Smooth muscle cell (in vitro differentiated cells): ENCODE results near the gene IQCM. TPM values are rescaled to one million over a fixed set of nuclear protein-coding genes. Genes with fewer than 3 reads are reported as not detected.

ENCODE experiments used
- DNase-seq: peaks from one replicate; lab custom pipeline; 2025; ENCODE audit not compliant: unreplicated experiment; lab: John Stamatoyannopoulos, UW
- H2AFZ ChIP-seq: fragments of 200-600 bp; sonication (generic); 2 replicates; pipeline ENCODE4 v1.6.0; 2016; ENCODE audit warnings: antibody characterized with exemption, low read depth, mild to moderate bottlenecking
- H3F3A ChIP-seq: fragments of 200-600 bp; sonication (generic); 2 replicates; pipeline ENCODE4 v1.6.0; 2017; ENCODE audit warnings: antibody characterized with exemption, low read depth
- H3K27ac ChIP-seq: fragments of 200-600 bp; sonication (generic); 2 replicates; pipeline ENCODE4 v1.5.1; 2016; ENCODE audit warnings: low read depth, mild to moderate bottlenecking
- H3K27me3 ChIP-seq: fragments of 200-600 bp; sonication (generic); 2 replicates; pipeline ENCODE4 v1.6.1; 2016; ENCODE audit warnings: low read depth, mild to moderate bottlenecking
- H3K36me3 ChIP-seq: fragments of 200-600 bp; sonication (generic); 2 replicates; pipeline ENCODE4 v1.5.1; 2016; ENCODE audit warnings: low read depth
- H3K4me1 ChIP-seq: fragments of 200-600 bp; sonication (generic); 2 replicates; pipeline ENCODE4 v1.5.1; 2016; ENCODE audit warnings: low read depth
- H3K4me2 ChIP-seq: fragments of 200-600 bp; sonication (generic); 2 replicates; pipeline ENCODE4 v1.6.0; 2016; ENCODE audit warnings: mild to moderate bottlenecking
- H3K4me3 ChIP-seq: fragments of 200-600 bp; sonication (generic); 2 replicates; pipeline ENCODE4 v1.5.1; 2016; ENCODE audit warnings: mild to moderate bottlenecking
- H3K79me2 ChIP-seq: fragments of 200-600 bp; sonication (generic); 2 replicates; pipeline ENCODE4 v1.6.0; 2016; ENCODE audit warnings: low read depth, mild to moderate bottlenecking
- H3K9ac ChIP-seq: fragments of 200-600 bp; sonication (generic); 2 replicates; pipeline ENCODE4 v1.6.0; 2016; ENCODE audit warnings: low read depth
- H3K9me3 ChIP-seq: fragments of 200-600 bp; sonication (generic); replicated peaks from 2 replicates; pipeline ENCODE4 v1.5.1; 2016; ENCODE audit warnings: low read depth
- H4K20me1 ChIP-seq: fragments of 200-600 bp; sonication (generic); 2 replicates; pipeline ENCODE4 v1.6.0; 2016; ENCODE audit warnings: low read depth
- WGBS: methylation state at CpG from one replicate; pipeline ENCODE4 v1.1.7; 2016; ENCODE audit warnings: low lambda C conversion rate; 5-methylcytosine and 5-hydroxymethylcytosine counted together
- polyA plus RNA-seq: library from polyadenylated mRNA; unstranded; fragments of >200 nt; fragmentation: Nextera tagmentation; extraction: Ambion mirVana; gene quantifications from 2 replicates; pipeline ENCODE4 v1.2.1, GENCODE V29; 2016
- total RNA-seq: library from RNA; depleted of rRNA; stranded (reverse); fragments of >200 nt; gene quantifications from 2 replicates; pipeline ENCODE4 v1.2.3, GENCODE V29; 2014
- TF ChIP-seq, protein P1 (sequence below): fragments of 200-600 bp; sonication (generic); IDR thresholded peaks from 2 replicates; pipeline ENCODE4 v1.5.1; 2017; ENCODE audit warnings: borderline replicate concordance, mild to moderate bottlenecking, antibody characterized with exemption; ENCODE audit not compliant: insufficient read depth, poor library complexity, severe bottlenecking

The IQCM gene
- total and polyA plus RNA-seq, 2 experiments from 2014 or later: not detected

DNA sequence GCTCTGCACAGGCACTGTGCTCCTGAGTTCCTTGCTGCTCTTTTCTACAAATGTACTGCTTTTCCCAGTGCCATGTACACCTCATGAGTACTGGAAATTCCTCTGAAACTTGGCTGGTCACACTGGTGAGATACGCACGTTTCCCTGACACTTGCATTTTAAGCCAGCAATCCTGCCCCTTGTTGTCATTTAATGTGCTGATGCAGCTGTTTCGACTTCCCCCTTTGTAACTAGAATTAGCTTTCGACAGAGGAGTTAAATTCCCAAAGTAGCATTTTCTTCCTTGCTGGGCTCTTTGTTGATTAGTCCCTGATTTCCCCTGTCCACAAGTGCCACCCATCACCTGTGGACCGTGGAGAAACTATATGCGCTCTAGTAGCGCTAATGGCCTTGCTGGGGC, 77.5 kb downstream of the IQCM start:
- H4K20me1 ChIP-seq: no peaks in the 10 kb centered on the region
- no peaks in the 10 kb centered on the region for H3K27me3 ChIP-seq
- no peak overlapping the region for H2AFZ ChIP-seq
- TF ChIP-seq, protein P1, sequence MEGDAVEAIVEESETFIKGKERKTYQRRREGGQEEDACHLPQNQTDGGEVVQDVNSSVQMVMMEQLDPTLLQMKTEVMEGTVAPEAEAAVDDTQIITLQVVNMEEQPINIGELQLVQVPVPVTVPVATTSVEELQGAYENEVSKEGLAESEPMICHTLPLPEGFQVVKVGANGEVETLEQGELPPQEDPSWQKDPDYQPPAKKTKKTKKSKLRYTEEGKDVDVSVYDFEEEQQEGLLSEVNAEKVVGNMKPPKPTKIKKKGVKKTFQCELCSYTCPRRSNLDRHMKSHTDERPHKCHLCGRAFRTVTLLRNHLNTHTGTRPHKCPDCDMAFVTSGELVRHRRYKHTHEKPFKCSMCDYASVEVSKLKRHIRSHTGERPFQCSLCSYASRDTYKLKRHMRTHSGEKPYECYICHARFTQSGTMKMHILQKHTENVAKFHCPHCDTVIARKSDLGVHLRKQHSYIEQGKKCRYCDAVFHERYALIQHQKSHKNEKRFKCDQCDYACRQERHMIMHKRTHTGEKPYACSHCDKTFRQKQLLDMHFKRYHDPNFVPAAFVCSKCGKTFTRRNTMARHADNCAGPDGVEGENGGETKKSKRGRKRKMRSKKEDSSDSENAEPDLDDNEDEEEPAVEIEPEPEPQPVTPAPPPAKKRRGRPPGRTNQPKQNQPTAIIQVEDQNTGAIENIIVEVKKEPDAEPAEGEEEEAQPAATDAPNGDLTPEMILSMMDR: no peak
- no peak overlapping the region for H3K4me3 ChIP-seq
- DNase-seq: no peak
- no peaks in the 10 kb centered on the region for H3F3A ChIP-seq
- no peaks in the 10 kb centered on the region for H3K9me3 ChIP-seq
- H3K4me2 ChIP-seq: no peak overlapping the region
- H3K9ac ChIP-seq: no peak overlapping the region
- no peaks in the 10 kb centered on the region for H3K79me2 ChIP-seq
- no peaks in the 10 kb centered on the region for H3K36me3 ChIP-seq
- WGBS: 76% methylated on average over 7 of the region's 7 CpGs
- H3K4me1 ChIP-seq: no peaks in the 10 kb centered on the region
- no peak overlapping the region for H3K27ac ChIP-seq

DNA sequence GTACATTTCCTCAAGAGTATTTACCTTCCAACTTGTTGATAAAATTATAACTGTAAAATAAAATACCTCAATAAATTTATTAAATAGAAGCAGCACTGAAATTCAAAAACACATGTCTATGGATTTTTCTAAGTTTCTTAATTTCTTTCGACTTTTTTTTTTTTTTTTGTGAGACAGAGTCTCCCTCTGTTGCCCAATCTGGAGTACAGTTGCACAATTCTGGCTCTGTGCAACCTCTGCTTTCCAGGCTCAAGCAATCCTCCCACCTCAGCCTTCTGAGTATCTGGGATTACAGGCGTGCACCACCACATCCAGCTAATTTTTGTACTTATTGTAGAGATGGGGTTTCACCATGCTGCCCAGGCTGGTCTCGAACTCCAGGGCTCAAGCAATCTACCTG, 79.8 kb downstream of the IQCM start:
- Histone ChIP-seq H3K4me2 (no peak overlapping the region), H3K4me3 (no peak overlapping the region), H3K36me3 (no peaks in the 10 kb centered on the region), H3K9ac (no peak overlapping the region), H3K79me2 (no peaks in the 10 kb centered on the region), H4K20me1 (no peaks in the 10 kb centered on the region), H3F3A (no peaks in the 10 kb centered on the region), H3K4me1 (no peaks in the 10 kb centered on the region), H2AFZ (no peak overlapping the region), H3K9me3 (no peaks in the 10 kb centered on the region), H3K27me3 (no peaks in the 10 kb centered on the region), H3K27ac (no peak overlapping the region)
- WGBS: 82% methylated on average over 3 of the region's 3 CpGs
- DNase-seq: no peak
- TF ChIP-seq, protein P1: no peak

DNA sequence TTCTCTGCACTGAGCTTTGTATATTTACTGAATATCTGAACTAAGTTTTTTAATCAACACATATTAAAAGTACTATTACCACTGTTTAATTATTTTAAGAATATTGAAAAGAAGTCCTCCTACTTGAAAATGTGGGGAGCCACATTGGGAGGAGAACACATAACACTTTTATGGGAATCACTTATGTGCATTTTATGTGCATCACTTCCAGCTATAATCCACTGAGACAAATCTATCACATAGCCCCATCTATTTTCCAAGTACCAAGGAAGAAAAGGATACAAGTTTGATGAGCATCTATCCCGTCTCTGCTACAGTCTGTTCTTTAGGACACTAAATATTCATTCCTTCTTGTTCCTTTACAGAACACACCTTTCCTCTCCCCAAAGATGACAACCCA, 87.2 kb downstream of the IQCM start:
- no peaks in the 10 kb centered on the region for H3K36me3 ChIP-seq
- no peak overlapping the region for H2AFZ ChIP-seq
- H3K4me2 ChIP-seq: no peak overlapping the region
- no peak overlapping the region for H3K27ac ChIP-seq
- no peak overlapping the region for H3K9ac ChIP-seq
- H3K9me3 ChIP-seq: no peaks in the 10 kb centered on the region
- TF ChIP-seq, protein P1: no peak
- no peaks in the 10 kb centered on the region for H3K79me2 ChIP-seq
- H3K4me1 ChIP-seq: no peaks in the 10 kb centered on the region
- 94% methylated on average over 1 of the region's 1 CpG for WGBS
- no peak overlapping the region for H3K4me3 ChIP-seq
- H3F3A ChIP-seq: no peaks in the 10 kb centered on the region
- H3K27me3 ChIP-seq: no peaks in the 10 kb centered on the region
- no peak for DNase-seq
- H4K20me1 ChIP-seq: no peaks in the 10 kb centered on the region

DNA sequence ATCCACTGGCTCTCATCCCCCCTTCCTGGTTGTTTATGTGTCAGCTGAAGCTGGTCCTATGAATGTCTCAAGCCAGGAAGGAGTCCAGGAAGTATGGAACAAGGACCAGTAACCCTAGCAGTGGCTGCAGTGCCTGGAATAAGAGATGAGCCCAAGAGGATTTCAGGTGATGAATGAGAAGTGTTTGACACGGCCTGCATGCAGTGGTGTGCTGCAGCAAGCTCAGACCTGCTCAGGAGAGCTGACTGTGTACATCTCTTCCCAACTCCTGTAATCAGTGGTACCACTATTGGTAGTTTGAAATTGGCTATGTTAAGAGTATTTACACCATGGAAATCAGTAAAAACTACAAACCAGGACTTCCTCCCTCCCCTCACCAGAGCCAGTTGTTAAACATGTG, 88.0 kb downstream of the IQCM start:
- no peaks in the 10 kb centered on the region for H3K79me2 ChIP-seq
- no peaks in the 10 kb centered on the region for H3K36me3 ChIP-seq
- 56% methylated on average over 1 of the region's 1 CpG for WGBS
- H3K9me3 ChIP-seq: no peaks in the 10 kb centered on the region
- TF ChIP-seq, protein P1: no peak
- H3K9ac ChIP-seq: no peak overlapping the region
- no peaks in the 10 kb centered on the region for H3K4me1 ChIP-seq
- H3F3A ChIP-seq: no peaks in the 10 kb centered on the region
- no peak overlapping the region for H3K27ac ChIP-seq
- no peaks in the 10 kb centered on the region for H3K27me3 ChIP-seq
- no peaks in the 10 kb centered on the region for H4K20me1 ChIP-seq
- no peak overlapping the region for H3K4me2 ChIP-seq
- no peak for DNase-seq
- H2AFZ ChIP-seq: no peak overlapping the region
- H3K4me3 ChIP-seq: no peak overlapping the region
